Measurements from ENCODE around the gene SOS2.
"Not testable (repeated sequence)": the region's sequence is repeated elsewhere in the genome, so short reads cannot be mapped to it uniquely, and the experiment has no call there.

Gene SOS2

GRCh38 chr14:50225974-50226297 lies 5.4 kb downstream of the SOS2 start:
- DNase-seq (ENCODE audit: low read depth), result no peak

GRCh38 chr14:50225067-50225973 lies 6.1 kb downstream of the SOS2 start:
- DNase-seq (ENCODE audit: low read depth), result no peak

- DNase-seq (ENCODE audit: low read depth), result no peak
These were observed 9.2 kb downstream of the SOS2 start for GRCh38 chr14:50222055-50222613.

GRCh38 chr14:50218501-50218900 lies 12.9 kb downstream of the SOS2 start:
- no peak for DNase-seq (ENCODE audit: low read depth)

GRCh38 chr14:50215416-50215815 lies 16.0 kb downstream of the SOS2 start:
- no peak for DNase-seq (ENCODE audit: low read depth)

GRCh38 chr14:50213795-50214194 lies 17.6 kb downstream of the SOS2 start:
- DNase-seq (ENCODE audit: low read depth), result no peak

GRCh38 chr14:50212726-50213125 lies 18.7 kb downstream of the SOS2 start:
- DNase-seq (ENCODE audit: low read depth), result no peak

GRCh38 chr14:50210074-50210473 lies 21.3 kb downstream of the SOS2 start:
- DNase-seq (ENCODE audit: low read depth), result no peak

- DNase-seq (ENCODE audit: low read depth), result no peak
These were observed 32.9 kb downstream of the SOS2 start for GRCh38 chr14:50198499-50198898.

GRCh38 chr14:50191499-50191898 lies 39.9 kb downstream of the SOS2 start:
- DNase-seq (ENCODE audit: low read depth), result no peak

GRCh38 chr14:50186107-50186506 lies 45.3 kb downstream of the SOS2 start:
- DNase-seq (ENCODE audit: low read depth), result no peak

GRCh38 chr14:50173891-50174290 lies 57.5 kb downstream of the SOS2 start:
- DNase-seq (ENCODE audit: low read depth), result no peak

GRCh38 chr14:50171895-50172294 lies 59.5 kb downstream of the SOS2 start:
- no peak for DNase-seq (ENCODE audit: low read depth)

GRCh38 chr14:50167381-50167780 lies 64.0 kb downstream of the SOS2 start:
- not testable (repeated sequence) for DNase-seq (ENCODE audit: low read depth)

GRCh38 chr14:50156111-50156510 lies 75.3 kb downstream of the SOS2 start:
- DNase-seq (ENCODE audit: low read depth), result no peak

- no peak for DNase-seq (ENCODE audit: low read depth)
These were observed 82.6 kb downstream of the SOS2 start for GRCh38 chr14:50148799-50149198.

- no peak for DNase-seq (ENCODE audit: low read depth)
These were observed 92.2 kb downstream of the SOS2 start for GRCh38 chr14:50139192-50139591.

- DNase-seq (ENCODE audit: low read depth), result no peak
These were observed 103.6 kb downstream of the SOS2 start for GRCh38 chr14:50127802-50128201.

- DNase-seq (ENCODE audit: low read depth), result no peak
These were observed 108.3 kb downstream of the SOS2 start for GRCh38 chr14:50123062-50123461.

- no peak for DNase-seq (ENCODE audit: low read depth)
These were observed 109.1 kb downstream of the SOS2 start for GRCh38 chr14:50122291-50122690.

- DNase-seq (ENCODE audit: low read depth), result no peak
These were observed 109.9 kb downstream of the SOS2 start for GRCh38 chr14:50121486-50121885.

GRCh38 chr14:50117456-50117855 lies 113.9 kb downstream of the SOS2 start:
- no peak for DNase-seq (ENCODE audit: low read depth)

GRCh38 chr14:50116966-50117365 lies 114.4 kb downstream of the SOS2 start:
- DNase-seq (ENCODE audit: low read depth), result no peak

Data from stimulated activated CD4-positive, alpha-beta T cell treated with anti-CD3 and anti-CD28 coated beads, Interleukin-2, amount 100 ng/mL, for 4 hours (primary cell).